Testis (tissue), 3 donors: ENCODE measurements around the gene TMEM229B. TPM values are rescaled to one million over a fixed set of nuclear protein-coding genes. Genes with fewer than 3 reads are reported as not detected.

Experiments
- DNase-seq: peaks from one replicate; pipeline ENCODE4 v3.0.0-alpha.2; 2019
- H3K27ac ChIP-seq, 2 donors: fragments of 200-600 bp; sonication (generic); one replicate each; pipeline ENCODE4 v1.5.1; 2019
- H3K27me3 ChIP-seq: fragments of 200-600 bp; sonication (generic); one replicate; pipeline ENCODE4 v1.5.1; 2019
- H3K36me3 ChIP-seq: fragments of 200-600 bp; sonication (generic); one replicate; pipeline ENCODE4 v1.5.1; 2017; ENCODE audit warnings: low read depth; ENCODE audit errors: missing control alignments
- H3K4me1 ChIP-seq: fragments of 200-600 bp; sonication (generic); one replicate; pipeline ENCODE4 v1.5.1; 2019
- H3K4me3 ChIP-seq, 2 donors: fragments of 200-600 bp; sonication (generic); one replicate each; pipeline ENCODE4 v1.5.1; 2017 to 2019
- H3K9me3 ChIP-seq: fragments of 200-600 bp; sonication (generic); one replicate; pipeline ENCODE4 v1.5.1; 2017
- CTCF ChIP-seq, 3 experiments: fragments of 450-650 bp in 2 of 3; fragments of 200-600 bp in 1 of 3; sonication (generic) in 1 of 3; IDR thresholded peaks; one replicate each; pipeline ENCODE4 v1.5.1; 2016 to 2019; ENCODE audit warnings: antibody characterized with exemption in 3 of 3, mild to moderate bottlenecking in 2 of 3, moderate library complexity in 1 of 3
- POLR2A ChIP-seq: fragments of 450-650 bp; IDR thresholded peaks from one replicate; pipeline ENCODE4 v1.6.1; 2017; ENCODE audit warnings: antibody characterized with exemption, mild to moderate bottlenecking, moderate library complexity
- WGBS, 2 donors: methylation state at CpG; one replicate each; pipeline ENCODE4 v1.1.5; 2018; 5-methylcytosine and 5-hydroxymethylcytosine counted together
- intact Hi-C: fragments of 100-400 bp; cut with DNase I; formaldehyde crosslinking; loops from one replicate; pipeline ENCODE4 v1.15.1; 2023; ENCODE audit warnings: low total_unique reads
- polyA plus RNA-seq: library from polyadenylated mRNA; stranded (reverse); fragments of 350-450 nt; fragmentation: Illumina TruSeq; extraction: RNeasy Lipid Tissue Mini Kit (QIAGEN cat#74804); gene quantifications from one replicate; pipeline ENCODE4 v1.2.3, GENCODE V29; 2014; ENCODE audit warnings: low read depth, low replicate concordance; ENCODE audit not compliant: insufficient read depth
- total RNA-seq, 2 donors: library from RNA; depleted of rRNA; stranded (reverse); fragments of >200 nt; gene quantifications; one replicate each; pipeline ENCODE4 v1.2.3, GENCODE V29; 2016

Gene TMEM229B
- total and polyA plus RNA-seq, 3 donors from 2014 or later = 12.6 to 77.4 (median 59.6) TPM

DNA sequence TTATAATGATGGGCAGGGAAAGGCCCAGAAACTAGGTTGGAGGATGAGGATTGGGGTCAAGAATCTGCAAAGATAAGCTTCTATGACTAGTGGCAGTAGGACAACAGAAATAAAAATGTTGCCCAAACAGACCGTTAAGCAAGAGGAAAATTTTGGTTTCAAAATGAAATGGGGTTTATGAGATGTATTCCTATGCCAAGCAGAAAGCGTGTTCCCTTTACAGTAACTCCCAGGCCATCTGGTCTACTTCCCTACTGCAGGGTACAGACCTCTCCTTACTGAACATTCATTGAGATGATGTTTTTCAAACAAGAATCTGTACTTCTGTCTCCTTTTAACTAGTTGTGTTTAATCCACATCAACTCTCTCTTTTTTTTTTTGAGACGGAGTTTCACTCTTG is 20.4 kb upstream of the TMEM229B start:
- intact Hi-C loops = no loop called here
- Histone ChIP-seq H3K27ac (no peak overlapping the region), H3K4me3 (no peak overlapping the region), H3K27me3 (no peaks in the 10 kb centered on the region), H3K9me3 (no peaks in the 10 kb centered on the region), H3K4me1 (peaks cover 13% of the 10 kb centered on the region), H3K36me3 (no peaks in the 10 kb centered on the region)
- TF ChIP-seq POLR2A (no peak), CTCF (IDR thresholded peaks at IDR 0.05) (no peak)
- DNase-seq = no peak
- WGBS, 2 donors = 70% methylated on average over 3 of the region's 3 CpGs

DNA sequence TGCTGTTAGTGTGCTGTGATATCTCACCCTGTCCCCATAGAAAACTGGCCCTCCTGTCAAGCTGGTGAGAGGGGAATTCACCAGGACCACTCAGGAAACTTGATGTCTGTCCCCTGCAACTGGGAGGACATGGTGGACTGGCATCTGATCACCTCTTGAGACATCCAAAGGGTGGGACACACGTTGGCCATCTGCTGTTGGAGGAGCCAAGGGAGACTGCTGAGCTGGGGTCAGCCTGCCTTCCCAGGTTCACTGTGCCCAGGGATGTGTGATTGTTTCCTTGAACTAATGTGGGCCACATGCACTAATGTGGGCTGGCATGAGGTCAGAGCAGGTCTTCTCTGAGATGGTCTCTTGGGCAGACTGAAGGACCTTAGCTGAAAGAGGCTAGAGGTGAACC is 16.7 kb upstream of the TMEM229B start:
- H3K27ac ChIP-seq = no peak overlapping the region
- H3K27me3 ChIP-seq = no peaks in the 10 kb centered on the region
- H3K36me3 ChIP-seq = no peaks in the 10 kb centered on the region
- no peaks in the 10 kb centered on the region for H3K9me3 ChIP-seq
- no peak for DNase-seq
- no peak for TF ChIP-seq CTCF (IDR thresholded peaks at IDR 0.05)
- no peak for TF ChIP-seq POLR2A
- intact Hi-C loops = no loop called here
- H3K4me1 ChIP-seq = peaks cover 4% of the 10 kb centered on the region
- no peak overlapping the region for H3K4me3 ChIP-seq
- WGBS, 2 donors = 62 to 63% methylated on average over 1 of the region's 1 CpG

DNA sequence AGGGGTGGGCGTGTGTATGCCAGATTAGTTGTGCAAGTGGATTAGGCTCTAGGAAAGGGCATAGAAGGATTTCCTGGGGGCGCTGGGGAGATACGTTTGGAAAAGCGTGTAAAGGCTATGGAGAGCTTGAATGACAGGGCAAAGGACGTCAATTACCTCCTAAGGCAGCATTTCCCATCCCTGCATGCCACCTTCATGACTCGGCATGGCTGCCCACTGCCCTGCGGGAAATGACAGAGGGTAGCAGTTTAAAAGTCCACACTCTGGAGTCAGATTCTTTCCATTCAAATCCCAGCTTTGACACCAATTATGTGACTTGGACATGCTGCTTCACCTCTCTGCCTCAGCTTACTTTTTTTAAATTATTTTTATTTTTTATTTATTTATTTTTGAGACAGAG is 14.8 kb upstream of the TMEM229B start:
- DNase-seq = no peak
- intact Hi-C loops = no loop called here
- Histone ChIP-seq H3K27me3 (no peaks in the 10 kb centered on the region), H3K36me3 (no peaks in the 10 kb centered on the region), H3K4me3 (no peak overlapping the region), H3K4me1 (no peaks in the 10 kb centered on the region), H3K27ac (no peak overlapping the region), H3K9me3 (no peaks in the 10 kb centered on the region)
- 76 to 88% methylated on average over 7 of the region's 7 CpGs for WGBS, 2 donors
- TF ChIP-seq CTCF (IDR thresholded peaks at IDR 0.05) (no peak), POLR2A (no peak)

DNA sequence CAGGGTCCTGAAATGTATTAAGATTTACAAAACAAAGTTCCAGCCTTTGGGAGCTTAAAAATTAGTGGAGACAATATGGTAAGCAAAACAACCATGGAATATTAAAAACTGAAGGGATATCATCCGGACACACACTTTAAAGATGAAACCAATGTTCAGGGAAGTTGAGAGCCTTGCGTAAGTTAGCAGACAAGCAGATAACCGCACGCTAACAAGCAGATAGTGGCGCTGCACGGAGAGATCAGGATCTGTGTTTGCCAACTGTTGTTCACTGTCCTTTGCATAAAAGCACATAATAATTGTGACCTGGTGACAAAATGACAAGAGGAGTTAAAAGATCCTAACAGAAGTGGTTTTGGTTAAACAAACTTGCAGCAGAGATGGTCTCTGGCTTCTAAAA is 14.3 kb upstream of the TMEM229B start:
- Histone ChIP-seq H3K4me3 (no peak overlapping the region), H3K4me1 (no peaks in the 10 kb centered on the region), H3K27ac (no peak overlapping the region), H3K27me3 (no peaks in the 10 kb centered on the region), H3K9me3 (no peaks in the 10 kb centered on the region), H3K36me3 (no peaks in the 10 kb centered on the region)
- TF ChIP-seq CTCF (IDR thresholded peaks at IDR 0.05) = no peak
- no peak for TF ChIP-seq POLR2A
- 55 to 83% methylated on average over 6 of the region's 6 CpGs for WGBS, 2 donors
- no peak for DNase-seq
- intact Hi-C loops = no loop called here

DNA sequence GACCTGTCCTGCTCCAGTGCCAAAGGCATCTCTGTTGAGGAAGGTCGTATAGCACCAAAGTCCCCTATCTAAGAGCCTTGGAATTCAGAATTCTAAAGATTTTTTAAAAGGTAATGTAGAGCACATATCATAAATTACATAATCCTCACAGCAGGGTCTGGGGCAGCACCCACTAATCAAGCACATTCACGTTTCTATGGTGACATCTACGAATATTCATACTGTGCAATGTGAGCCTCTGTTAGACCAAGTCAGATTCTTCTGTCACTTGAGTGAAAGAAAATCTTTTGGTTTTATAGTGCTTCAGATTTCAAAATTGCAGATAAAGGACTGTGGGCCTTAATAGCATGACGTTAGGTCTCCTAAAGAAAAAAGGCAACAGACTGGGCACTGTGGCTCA is 13.1 kb upstream of the TMEM229B start:
- no peak overlapping the region for H3K27ac ChIP-seq
- no peaks in the 10 kb centered on the region for H3K36me3 ChIP-seq
- no peak overlapping the region for H3K4me3 ChIP-seq
- TF ChIP-seq POLR2A (no peak), CTCF (IDR thresholded peaks at IDR 0.05) (no peak)
- H3K9me3 ChIP-seq = no peaks in the 10 kb centered on the region
- no peak for DNase-seq
- no peaks in the 10 kb centered on the region for H3K27me3 ChIP-seq
- H3K4me1 ChIP-seq = no peaks in the 10 kb centered on the region
- WGBS, 2 donors = 81% methylated on average over 4 of the region's 4 CpGs
- intact Hi-C loops = no loop called here
